HG03159 (cell line): ENCODE data around the gene ADRA2B.
"Not testable (repeated sequence)": the region's sequence is repeated elsewhere in the genome, so short reads cannot be mapped to it uniquely, and the experiment has no call there.

ENCODE experiments used
- ATAC-seq: cut with Tn5 transposase; IDR thresholded peaks from one replicate; pipeline ENCODE4 v1.9.1; 2021; ENCODE audit warnings: mild to moderate bottlenecking, moderate library complexity; ENCODE audit not compliant: unreplicated experiment

Gene ADRA2B

GRCh38 chr2:96091141-96091710 is 25.1 kb downstream of the ADRA2B start:
- no peak for ATAC-seq

- no peak for ATAC-seq
Observed at GRCh38 chr2:96090196-96090926, 26.0 kb downstream of the ADRA2B start.

- no peak for ATAC-seq
Observed at GRCh38 chr2:96089356-96090195, 26.8 kb downstream of the ADRA2B start.

- no peak for ATAC-seq
Observed at GRCh38 chr2:96088340-96089335, 27.7 kb downstream of the ADRA2B start.

- no peak for ATAC-seq
Observed at GRCh38 chr2:96087130-96087529, 29.2 kb downstream of the ADRA2B start.

GRCh38 chr2:96085541-96086355 is 30.6 kb downstream of the ADRA2B start:
- no peak for ATAC-seq

- not testable (repeated sequence) for ATAC-seq
Observed at GRCh38 chr2:96084858-96085518, 31.4 kb downstream of the ADRA2B start.

GRCh38 chr2:96083989-96084857 is 32.1 kb downstream of the ADRA2B start:
- no peak for ATAC-seq

GRCh38 chr2:96083064-96083939 is 33.1 kb downstream of the ADRA2B start:
- ATAC-seq = no peak

- ATAC-seq = no peak
Observed at GRCh38 chr2:96082211-96083063, 33.9 kb downstream of the ADRA2B start.

- ATAC-seq = no peak
Observed at GRCh38 chr2:96081042-96081441, 35.3 kb downstream of the ADRA2B start.

GRCh38 chr2:96075199-96075771 is 41.1 kb downstream of the ADRA2B start:
- ATAC-seq = no peak

- no peak for ATAC-seq
Observed at GRCh38 chr2:96074156-96074555, 42.2 kb downstream of the ADRA2B start.

GRCh38 chr2:96073170-96073775 is 43.1 kb downstream of the ADRA2B start:
- ATAC-seq = no peak

GRCh38 chr2:96072746-96073145 is 43.6 kb downstream of the ADRA2B start:
- no peak for ATAC-seq
